DOHH2 (cell line): ENCODE results near the gene GPR33.

ENCODE experiments used
- H3F3A ChIP-seq: fragments of 200-600 bp; sonication (generic), shearing (Covaris generic); 2 replicates; pipeline ENCODE4 v1.6.0; 2016; ENCODE audit warnings: antibody characterized with exemption, mild to moderate bottlenecking; ENCODE audit not compliant: control insufficient read depth, insufficient read depth
- H3K27ac ChIP-seq: fragments of 200-600 bp; sonication (generic); 2 replicates; pipeline ENCODE4 v1.5.1; 2014; ENCODE audit warnings: low read depth, mild to moderate bottlenecking, low read length, moderate library complexity
- H3K27me3 ChIP-seq: fragments of 200-600 bp; sonication (generic); 2 replicates; pipeline ENCODE4 v1.6.1; 2014; ENCODE audit warnings: mild to moderate bottlenecking, low read length, mixed read lengths; ENCODE audit not compliant: control insufficient read depth
- H3K36me3 ChIP-seq: fragments of 200-600 bp; sonication (generic); 2 replicates; pipeline ENCODE4 v1.6.1; 2014; ENCODE audit warnings: mild to moderate bottlenecking, low read length, moderate library complexity, mixed read lengths; ENCODE audit not compliant: control insufficient read depth
- H3K4me1 ChIP-seq: fragments of 200-600 bp; sonication (generic); 2 replicates; pipeline ENCODE4 v1.6.1; 2014; ENCODE audit warnings: mild to moderate bottlenecking, low read length, mixed read lengths; ENCODE audit not compliant: control insufficient read depth
- H3K4me2 ChIP-seq: fragments of 200-600 bp; sonication (generic); 2 replicates; pipeline ENCODE4 v1.6.0; 2014; ENCODE audit warnings: mild to moderate bottlenecking, low read length, moderate library complexity
- H3K4me3 ChIP-seq: fragments of 200-600 bp; sonication (generic); 2 replicates; pipeline ENCODE4 v1.5.1; 2014; ENCODE audit warnings: mild to moderate bottlenecking, low read length, mixed read lengths
- H3K79me2 ChIP-seq: fragments of 200-600 bp; sonication (generic); 2 replicates; pipeline ENCODE4 v1.6.1; 2014; ENCODE audit warnings: mild to moderate bottlenecking, low read length, mixed read lengths; ENCODE audit not compliant: control insufficient read depth
- H3K9me2 ChIP-seq: fragments of 200-600 bp; sonication (generic); replicated peaks from 2 replicates; pipeline ENCODE4 v1.6.1; 2014; ENCODE audit warnings: mild to moderate bottlenecking, low read length, mixed read lengths; ENCODE audit not compliant: control insufficient read depth
- H3K9me3 ChIP-seq: fragments of 200-600 bp; sonication (generic); 2 replicates; pipeline ENCODE4 v1.6.1; 2014; ENCODE audit warnings: antibody characterized with exemption, low read length, mixed read lengths; ENCODE audit not compliant: control insufficient read depth, insufficient read depth
- H4K20me1 ChIP-seq: fragments of 200-600 bp; sonication (generic); 2 replicates; pipeline ENCODE4 v1.6.0; 2014; ENCODE audit warnings: low read depth, mild to moderate bottlenecking, antibody characterized with exemption, low read length, moderate library complexity; ENCODE audit not compliant: control insufficient read depth, insufficient read depth
- CTCF ChIP-seq: fragments of 200-600 bp; sonication (generic); IDR thresholded peaks from one replicate; pipeline ENCODE4 v1.5.1; 2014; ENCODE audit warnings: antibody characterized with exemption, mild to moderate bottlenecking, low read depth, low read length; ENCODE audit not compliant: poor library complexity, severe bottlenecking
- EZH2phosphoT487 ChIP-seq: fragments of 200-600 bp; sonication (generic); IDR thresholded peaks from 2 replicates; pipeline ENCODE4 v1.6.1; 2017; ENCODE audit warnings: borderline replicate concordance, mild to moderate bottlenecking, antibody characterized with exemption, low read length, moderate library complexity, mixed read lengths

The GPR33 gene

GRCh38 chr14:31435276-31435675, 52.6 kb downstream of the GPR33 start:
- peaks cover 6% of the 10 kb centered on the region; the same call in 1 of the 2 replicates for H3K4me1 ChIP-seq
- no peaks in the 10 kb centered on the region for H3K9me2 ChIP-seq
- H3K79me2 ChIP-seq: no peaks in the 10 kb centered on the region
- H3K4me3 ChIP-seq: no peak overlapping the region
- H3K36me3 ChIP-seq: peaks cover 12% of the 10 kb centered on the region
- H3K4me2 ChIP-seq: no peak overlapping the region
- no peak overlapping the region for H3K27ac ChIP-seq
- H3K27me3 ChIP-seq: no peaks in the 10 kb centered on the region
- TF ChIP-seq EZH2phosphoT487 (no peak), CTCF (no peak)
- H3K9me3 ChIP-seq: no peaks in the 10 kb centered on the region
- no peaks in the 10 kb centered on the region for H4K20me1 ChIP-seq
- no peaks in the 10 kb centered on the region for H3F3A ChIP-seq
